GM12878 (cell line): ENCODE measurements around the gene RAB10. TPM values are rescaled to one million over a fixed set of nuclear protein-coding genes. Genes with fewer than 3 reads are reported as not detected.

Experiments used
- ATAC-seq: fragments of 200-7000 bp; cut with Tn5 transposase; 3 replicates; pipeline ENCODE4 v1.9.1; 2020; ENCODE audit warnings: mild to moderate bottlenecking, moderate library complexity
- BruUV-seq: library from RNA; stranded (reverse); fragments of 400-500 nt; replicated peaks from 2 replicates; lab custom pipeline; 2021; lab: Mats Ljungman, UMichigan
- CTCF ChIA-PET: fragments of 300-600 bp; sonication (Branson Sonifier 250); formaldehyde crosslinking; extraction: SDS; loops from one replicate; lab custom pipeline; 2021; ENCODE audit warnings: inconsistent platforms; lab: Yijun Ruan, JAX
- POLR2A ChIA-PET: fragments of 350-600 bp; formaldehyde crosslinking; extraction: SDS; loops from one replicate; lab custom pipeline; 2021; ENCODE audit warnings: inconsistent platforms; lab: Charles Lee
- RAD21 ChIA-PET: fragments of 300-600 bp; sonication (Branson Sonifier 250); formaldehyde crosslinking; loops from one replicate; lab custom pipeline; 2023; ENCODE audit warnings: antibody characterized with exemption; ENCODE audit not compliant: unreplicated experiment; lab: Charles Lee
- SMC1A ChIA-PET: fragments of 300-600 bp; sonication (Branson Sonifier 250); formaldehyde crosslinking; loops from one replicate; lab custom pipeline; 2023; ENCODE audit not compliant: unreplicated experiment, uncharacterized antibody; lab: Charles Lee
- DNase-seq: peaks from one replicate; pipeline ENCODE4 v3.0.0-alpha.2; 2011; ENCODE audit warnings: low read depth, low spot score
- FAIRE-seq: peaks from 3 replicates; lab custom pipeline; 2011; peaks lifted over from hg19 to GRCh38; lab: Jason Lieb, UNC
- H2AFZ ChIP-seq: 2 replicates; pipeline ENCODE4 v1.6.0; 2011; ENCODE audit warnings: low read depth, low read length, control low read depth; ENCODE audit not compliant: control insufficient read depth
- H3K27ac ChIP-seq: 2 replicates; pipeline ENCODE4 v1.5.1; 2011; ENCODE audit warnings: control low read depth; ENCODE audit not compliant: control insufficient read depth, insufficient read depth
- H3K27me3 ChIP-seq, 2 experiments: replicated peaks in 1 of 2; 2 replicates each; pipeline versions ENCODE4 v1.6.0 to v1.6.1; 2011; ENCODE audit warnings: low read length in 1 of 2; ENCODE audit not compliant: control insufficient read depth in 2 of 2, insufficient read depth in 2 of 2
- H3K36me3 ChIP-seq, 2 experiments: 2 replicates each; pipeline ENCODE4 v1.5.1; 2011; ENCODE audit warnings: low read length in 1 of 2; ENCODE audit not compliant: control insufficient read depth in 2 of 2, insufficient read depth in 2 of 2
- H3K4me1 ChIP-seq: 2 replicates; pipeline ENCODE4 v1.6.1; 2011; ENCODE audit warnings: mild to moderate bottlenecking, low read length, moderate library complexity, mixed read lengths; ENCODE audit not compliant: control insufficient read depth, insufficient read depth
- H3K4me2 ChIP-seq: 2 replicates; pipeline ENCODE4 v1.6.0; 2011; ENCODE audit warnings: control low read depth; ENCODE audit not compliant: control insufficient read depth, insufficient read depth
- H3K4me3 ChIP-seq: fragments of 200-600 bp; sonication (generic); 2 replicates; pipeline ENCODE4 v1.5.1; 2016
- H3K79me2 ChIP-seq: 2 replicates; pipeline ENCODE4 v1.6.0; 2011; ENCODE audit warnings: low read length; ENCODE audit not compliant: control insufficient read depth, insufficient read depth
- H3K9ac ChIP-seq: 2 replicates; pipeline ENCODE4 v1.8.0; 2011; ENCODE audit warnings: low read length, control low read depth, mixed read lengths; ENCODE audit not compliant: control insufficient read depth, insufficient read depth
- H3K9me3 ChIP-seq: replicated peaks from 3 replicates; pipeline ENCODE4 v1.5.1; 2011; ENCODE audit warnings: mild to moderate bottlenecking, low read length; ENCODE audit not compliant: control insufficient read depth, insufficient read depth
- H4K20me1 ChIP-seq: 2 replicates; pipeline ENCODE4 v1.6.0; 2011; ENCODE audit not compliant: control insufficient read depth, insufficient read depth
- ATF3 ChIP-seq: IDR thresholded peaks from 2 replicates; pipeline ENCODE4 v1.6.1; 2011; ENCODE audit warnings: low read depth, mild to moderate bottlenecking, low read length, moderate library complexity, borderline replicate concordance; ENCODE audit errors: extremely low read depth
- BCL3 ChIP-seq: IDR thresholded peaks from 2 replicates; pipeline ENCODE4 v1.6.1; 2011; ENCODE audit warnings: borderline replicate concordance, low read depth, mild to moderate bottlenecking, moderate library complexity, low read length; ENCODE audit not compliant: insufficient read depth, poor library complexity, severe bottlenecking
- CHD2 ChIP-seq: IDR thresholded peaks from 2 replicates; pipeline ENCODE4 v1.6.1; 2011; ENCODE audit warnings: low read depth, low read length, improper control_type of control experiment, borderline replicate concordance
- E2F8 ChIP-seq: fragments of 450-650 bp; IDR thresholded peaks from 2 replicates; pipeline ENCODE4 v1.6.1; 2018; ENCODE audit warnings: mild to moderate bottlenecking, low read depth, moderate library complexity; ENCODE audit not compliant: partially characterized antibody
- EZH2 ChIP-seq: IDR thresholded peaks from 2 replicates; pipeline ENCODE4 v1.6.1; 2012; ENCODE audit warnings: low read depth, mild to moderate bottlenecking, control low read depth, inconsistent platforms, low read length, borderline replicate concordance; ENCODE audit not compliant: control insufficient read depth
- HCFC1 ChIP-seq: fragments of 150-350 bp; IDR thresholded peaks from 2 replicates; pipeline ENCODE4 v1.6.1; 2014; ENCODE audit warnings: low read length
- MAX ChIP-seq: IDR thresholded peaks from 2 replicates; pipeline ENCODE4 v1.6.1; 2012; ENCODE audit warnings: low read depth, low read length, improper control_type of control experiment
- MEF2B ChIP-seq: fragments of 450-650 bp; IDR thresholded peaks from 2 replicates; pipeline ENCODE4 v1.6.1; 2018; ENCODE audit warnings: mild to moderate bottlenecking, moderate library complexity; ENCODE audit not compliant: partially characterized antibody, poor library complexity, severe bottlenecking
- NFXL1 ChIP-seq: fragments of 450-650 bp; IDR thresholded peaks from 2 replicates; pipeline ENCODE4 v1.6.1; 2017; ENCODE audit warnings: antibody characterized with exemption, mild to moderate bottlenecking, borderline replicate concordance
- NR2F1 ChIP-seq: fragments of 450-650 bp; conservative IDR thresholded peaks from 2 replicates; pipeline ENCODE4 v1.6.1; 2017; ENCODE audit warnings: mild to moderate bottlenecking
- POLR2A ChIP-seq: IDR thresholded peaks from 2 replicates; pipeline ENCODE4 v1.6.1; 2011; ENCODE audit warnings: low read depth, mild to moderate bottlenecking, low read length
- RCOR1 ChIP-seq: conservative IDR thresholded peaks from 2 replicates; pipeline ENCODE4 v1.6.1; 2012; ENCODE audit warnings: low read depth, low read length, improper control_type of control experiment
- RUNX3 ChIP-seq: IDR thresholded peaks from 2 replicates; pipeline ENCODE4 v1.6.1; 2012; ENCODE audit warnings: low read length, inconsistent platforms
- USF1 ChIP-seq: IDR thresholded peaks from 2 replicates; pipeline ENCODE4 v1.6.1; 2011; ENCODE audit warnings: borderline replicate concordance, low read depth, mild to moderate bottlenecking, moderate library complexity, mixed read lengths, low read length; ENCODE audit not compliant: insufficient read depth; ENCODE audit errors: extremely low read length
- ZBTB4 ChIP-seq: fragments of 450-650 bp; formaldehyde crosslinking; IDR thresholded peaks from 2 replicates; pipeline ENCODE4 v1.4.0; 2022; ENCODE audit warnings: mild to moderate bottlenecking, moderate library complexity
- ZZZ3 ChIP-seq: IDR thresholded peaks from 2 replicates; pipeline ENCODE4 v1.6.1; 2011; ENCODE audit warnings: low read depth; ENCODE audit not compliant: control insufficient read depth, insufficient read length
- WGBS: methylation state at CpG from one replicate; pipeline ENCODE4 v1.1.6; 2016; ENCODE audit warnings: low lambda C conversion rate; ENCODE audit not compliant: insufficient replicate concordance, insufficient coverage; ENCODE audit errors: missing lambda C conversion rate; 5-methylcytosine and 5-hydroxymethylcytosine counted together
- in situ Hi-C: fragments of 300-500 bp; cut with MboI; formaldehyde crosslinking; loops from 9 replicates; pipeline ENCODE4 v1.14.3; 2018; ENCODE audit warnings: mixed read lengths
- intact Hi-C: fragments of 100-400 bp; cut with micrococcal nuclease; formaldehyde crosslinking; loops from one replicate; pipeline ENCODE4 v1.14.2; 2022; ENCODE audit not compliant: unreplicated experiment
- polyA plus RNA-seq, 11 experiments: library from polyadenylated mRNA; depleted of rRNA in 4 of 11; unstranded in 6 of 11; stranded (reverse) in 5 of 11; fragments of >200 nt; fragmentation: Nextera tagmentation in 4 of 11; fragmentation: Illumina TruSeq in 1 of 11; extraction: Ambion mirVana in 4 of 11; extraction: Trizol in 1 of 11; gene quantifications; 1 replicate in 1 of 11; 2 replicates in 10 of 11; pipeline versions ENCODE4 v1.2.1 to v1.2.3, GENCODE V29; 2011 to 2016; ENCODE audit warnings: inconsistent platforms in 2 of 11, missing spikeins in 2 of 11, low read depth in 1 of 11
- total RNA-seq, 4 experiments: library from RNA; depleted of rRNA in 3 of 4; stranded (reverse); fragments of >200 nt in 3 of 4; fragmentation: Illumina TruSeq in 1 of 4; extraction: Trizol in 1 of 4; gene quantifications; 2 replicates each; pipeline versions ENCODE4 v1.2.1 to v1.2.3, GENCODE V29; 2013 to 2021

Gene RAB10
- total and polyA plus RNA-seq, 10 of the 15 experiments (the other 5 are each of a cell fraction or from before 2014, with no cell fraction given): 13.3 to 109 (median 82.0) TPM

- no peaks in the 10 kb centered on the region for H3K9me3 ChIP-seq
- BruUV-seq: no TSS peak
- no peak overlapping the region for H3K27ac ChIP-seq
- intact Hi-C loops (no loop called here), in situ Hi-C loops (no loop called here)
- H3K9ac ChIP-seq: no peak overlapping the region
- ATAC-seq: no peak
- no peak for FAIRE-seq
- ChIA-PET CTCF (no interaction called here), POLR2A (no interaction called here), SMC1A (no interaction called here), RAD21 (no interaction called here)
- H3K79me2 ChIP-seq: no peaks in the 10 kb centered on the region
- no peak for DNase-seq
- H3K27me3 ChIP-seq: no peaks in the 10 kb centered on the region
- H4K20me1 ChIP-seq: no peaks in the 10 kb centered on the region
- no peak overlapping the region for H3K4me3 ChIP-seq
- H3K4me1 ChIP-seq: no peaks in the 10 kb centered on the region; the same call in 1 of the 2 replicates
- H2AFZ ChIP-seq: no peak overlapping the region
- no peak overlapping the region for H3K4me2 ChIP-seq
- no peaks in the 10 kb centered on the region for H3K36me3 ChIP-seq
- 0% methylated on average over 1 of the region's 1 CpG for WGBS
- TF ChIP-seq RUNX3: no peak
- TF ChIP-seq E2F8: no peak
- no peak for TF ChIP-seq USF1
- no peak for TF ChIP-seq NR2F1
- TF ChIP-seq BCL3: no peak
- no peak for TF ChIP-seq ZZZ3
- no peak for TF ChIP-seq POLR2A
- TF ChIP-seq EZH2: no peak
- TF ChIP-seq MEF2B: no peak
- no peak for TF ChIP-seq ZBTB4
- TF ChIP-seq RCOR1: no peak
- TF ChIP-seq ATF3: no peak
- no peak for TF ChIP-seq CHD2
- no peak for TF ChIP-seq HCFC1
- no peak for TF ChIP-seq NFXL1
- TF ChIP-seq MAX: no peak
Observed at GRCh38 chr2:26164231-26164630, 130.3 kb downstream of the RAB10 start.
